GM10266 (cell line): Measurements from ENCODE around the gene NT5DC2.

Experiments used
- DNase-seq: peaks from one replicate; pipeline ENCODE4 v3.0.0; 2012; ENCODE audit errors: extremely low spot score
- CTCF ChIP-seq: IDR thresholded peaks from 2 replicates; pipeline ENCODE4 v1.5.1; 2012; ENCODE audit warnings: mild to moderate bottlenecking, low read depth; ENCODE audit not compliant: control insufficient read depth, insufficient read depth; ENCODE audit errors: missing control alignments

The NT5DC2 gene

GRCh38 chr3:52503788-52504424 lies 29.8 kb downstream of the NT5DC2 start:
- no peak for DNase-seq
- no peak for TF ChIP-seq CTCF

- no peak for TF ChIP-seq CTCF
- no peak for DNase-seq
Measured at GRCh38 chr3:52502808-52503350, 30.8 kb downstream of the NT5DC2 start.

- DNase-seq = no peak
- TF ChIP-seq CTCF = no peak
Measured at GRCh38 chr3:52502001-52502400, 31.7 kb downstream of the NT5DC2 start.

- TF ChIP-seq CTCF = no peak
- no peak for DNase-seq
Measured at GRCh38 chr3:52501046-52501445, 32.6 kb downstream of the NT5DC2 start.

DNA sequence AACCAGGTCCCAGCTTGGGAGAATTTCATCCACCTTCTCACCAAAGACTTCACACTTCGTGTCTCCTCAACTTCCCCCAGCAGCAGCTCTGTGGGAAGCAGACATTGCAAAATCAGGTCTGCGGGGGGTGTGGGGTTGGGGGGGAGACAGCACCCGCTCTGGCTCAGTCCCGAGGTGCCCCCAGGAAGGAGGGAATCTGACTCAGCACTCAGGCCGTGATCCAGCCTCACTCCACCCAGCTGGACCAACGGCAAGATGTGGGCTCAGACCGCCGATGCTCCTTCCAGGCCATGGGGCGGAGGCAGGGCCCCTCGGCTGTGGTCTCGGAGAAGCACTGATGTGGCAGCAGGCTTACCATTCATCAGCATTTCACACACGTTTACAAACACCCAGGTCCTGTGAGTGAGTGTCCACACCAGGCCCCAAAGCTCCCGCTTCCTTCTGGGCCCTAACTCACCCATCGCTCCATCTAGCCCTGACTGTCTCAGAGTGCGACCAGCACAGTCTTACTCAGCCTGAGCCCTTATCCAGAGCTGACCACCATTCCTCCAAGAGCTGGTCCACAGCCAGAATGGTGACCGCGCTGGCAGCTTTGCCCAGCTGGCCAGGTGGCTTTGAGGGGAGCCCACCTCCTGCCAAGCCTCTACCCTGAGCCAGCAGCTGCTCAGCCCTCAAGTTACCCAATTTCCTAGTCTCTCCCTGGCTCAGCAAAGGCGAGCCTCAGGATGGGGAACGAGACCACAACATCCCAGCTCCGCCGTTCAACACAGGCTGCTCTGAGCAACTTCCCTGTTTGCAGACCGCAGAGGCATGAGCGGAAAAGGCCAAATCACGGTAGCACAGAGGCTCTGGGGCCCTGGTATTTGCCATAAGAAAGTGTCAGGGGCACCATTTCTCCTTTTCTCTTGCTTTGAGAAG lies 35.3 kb downstream of the NT5DC2 start:
- no peak for DNase-seq
- TF ChIP-seq CTCF = no peak

- no peak for DNase-seq
- no peak for TF ChIP-seq CTCF
Measured at GRCh38 chr3:52495777-52496602, 37.7 kb downstream of the NT5DC2 start.
